OCI-LY1 (cell line): ENCODE data around the gene PCDHGA6.

Source experiments
- H2AFZ ChIP-seq: fragments of 200-600 bp; sonication (generic), shearing (Covaris generic); 2 replicates; pipeline ENCODE4 v1.6.0; 2014; ENCODE audit warnings: antibody characterized with exemption, mild to moderate bottlenecking, low read length
- H3F3A ChIP-seq: fragments of 200-600 bp; sonication (generic), shearing (Covaris generic); 2 replicates; pipeline ENCODE4 v1.6.0; 2014; ENCODE audit warnings: mild to moderate bottlenecking, antibody characterized with exemption, low read length, moderate library complexity; ENCODE audit not compliant: insufficient read depth
- H3K27ac ChIP-seq: fragments of 200-600 bp; sonication (generic); 2 replicates; pipeline ENCODE4 v1.5.1; 2014; ENCODE audit warnings: low read length, mixed run types, mild to moderate bottlenecking, low read depth; ENCODE audit not compliant: poor library complexity, severe bottlenecking
- H3K27me3 ChIP-seq: fragments of 200-600 bp; sonication (generic); 2 replicates; pipeline ENCODE4 v1.6.0; 2014; ENCODE audit warnings: antibody characterized with exemption, mild to moderate bottlenecking, low read length, moderate library complexity; ENCODE audit not compliant: insufficient read depth
- H3K36me3 ChIP-seq: fragments of 200-600 bp; sonication (generic); 2 replicates; pipeline ENCODE4 v1.6.1; 2014; ENCODE audit warnings: mild to moderate bottlenecking, antibody characterized with exemption, low read length, moderate library complexity, mixed read lengths; ENCODE audit not compliant: insufficient read depth
- H3K4me1 ChIP-seq: fragments of 200-600 bp; sonication (generic); 2 replicates; pipeline ENCODE4 v1.5.1; 2014; ENCODE audit warnings: mild to moderate bottlenecking, low read length, moderate library complexity; ENCODE audit not compliant: insufficient read depth, severe bottlenecking
- H3K4me2 ChIP-seq: fragments of 200-600 bp; sonication (generic), shearing (Covaris generic); 2 replicates; pipeline ENCODE4 v1.6.1; 2014; ENCODE audit warnings: low read length
- H3K4me3 ChIP-seq: fragments of 200-600 bp; sonication (generic); 2 replicates; pipeline ENCODE4 v1.5.1; 2014; ENCODE audit warnings: low read length, low read depth, mild to moderate bottlenecking, mixed read lengths; ENCODE audit not compliant: poor library complexity, severe bottlenecking
- H3K79me2 ChIP-seq: fragments of 200-600 bp; shearing (Covaris generic); 2 replicates; pipeline ENCODE4 v1.6.1; 2016; ENCODE audit warnings: mixed run types, low read length, mixed read lengths; ENCODE audit not compliant: insufficient read depth
- H3K9ac ChIP-seq: fragments of 200-600 bp; sonication (generic), shearing (Covaris generic); 2 replicates; pipeline ENCODE4 v1.6.1; 2014; ENCODE audit warnings: mild to moderate bottlenecking, low read length, mixed read lengths
- H3K9me2 ChIP-seq: fragments of 200-600 bp; sonication (generic), shearing (Covaris generic); 2 replicates; pipeline ENCODE4 v1.6.1; 2014; ENCODE audit warnings: low read depth, mild to moderate bottlenecking, low read length, mixed read lengths
- H3K9me3 ChIP-seq: fragments of 200-600 bp; shearing (Covaris generic); 2 replicates; pipeline ENCODE4 v1.6.1; 2014; ENCODE audit warnings: low read length, mixed read lengths
- H4K20me1 ChIP-seq: fragments of 200-600 bp; sonication (generic), shearing (Covaris generic); 2 replicates; pipeline ENCODE4 v1.6.0; 2016; ENCODE audit warnings: mild to moderate bottlenecking, low read length; ENCODE audit not compliant: insufficient read depth
- CTCF ChIP-seq: fragments of 200-600 bp; sonication (generic), shearing (Covaris generic); IDR thresholded peaks from 2 replicates; pipeline ENCODE4 v1.5.1; 2017; ENCODE audit warnings: mild to moderate bottlenecking, antibody characterized with exemption, low read length, moderate library complexity, mixed read lengths
- EZH2 ChIP-seq: fragments of 200-600 bp; sonication (generic), shearing (Covaris generic); IDR thresholded peaks from 2 replicates; pipeline ENCODE4 v1.8.0; 2017; ENCODE audit warnings: borderline replicate concordance, mixed run types, mild to moderate bottlenecking, antibody characterized with exemption, low read length, moderate library complexity, mixed read lengths

Gene PCDHGA6

GRCh38 chr5:141419074-141419880 is 45.6 kb downstream of the PCDHGA6 start:
- H3K9me2 ChIP-seq: no peaks in the 10 kb centered on the region
- no peaks in the 10 kb centered on the region for H3K79me2 ChIP-seq
- no peaks in the 10 kb centered on the region for H4K20me1 ChIP-seq
- no peak overlapping the region for H3K9ac ChIP-seq
- no peak overlapping the region for H3K27ac ChIP-seq
- H2AFZ ChIP-seq: no peak overlapping the region
- H3K4me1 ChIP-seq: no peaks in the 10 kb centered on the region
- peaks cover 26% of the 10 kb centered on the region for H3K9me3 ChIP-seq
- H3F3A ChIP-seq: no peaks in the 10 kb centered on the region
- H3K4me3 ChIP-seq: no peak overlapping the region
- H3K36me3 ChIP-seq: no peaks in the 10 kb centered on the region
- TF ChIP-seq CTCF (no peak), EZH2 (no peak)
- H3K27me3 ChIP-seq: no peaks in the 10 kb centered on the region
- H3K4me2 ChIP-seq: no peak overlapping the region

- Histone ChIP-seq H3K79me2 (no peaks in the 10 kb centered on the region), H3K9ac (no peak within 1 kb of the TSS)
- TF ChIP-seq CTCF: no peak
- no peak for TF ChIP-seq EZH2
Measured at GRCh38 chr5:141420855-141421488, 47.3 kb downstream of the PCDHGA6 start, which contains the start of gene PCDHGA11. PCDHGA11 (plus strand) TSS chr5:141421051; CDS start chr5:141421228, 177 bp downstream.

GRCh38 chr5:141421489-141421855 is 47.8 kb downstream of the PCDHGA6 start:
- Histone ChIP-seq H3K4me1 (no peaks in the 10 kb centered on the region), H4K20me1 (no peaks in the 10 kb centered on the region), H3K9me3 (peaks cover 23% of the 10 kb centered on the region), H3K4me2 (no peak overlapping the region), H3F3A (no peaks in the 10 kb centered on the region), H3K4me3 (no peak overlapping the region), H3K36me3 (no peaks in the 10 kb centered on the region), H3K27ac (no peak overlapping the region), H3K27me3 (no peaks in the 10 kb centered on the region), H3K79me2 (no peaks in the 10 kb centered on the region), H2AFZ (no peak overlapping the region), H3K9ac (no peak overlapping the region), H3K9me2 (no peaks in the 10 kb centered on the region)
- TF ChIP-seq CTCF (no peak), EZH2 (no peak)

More at GRCh38 chr5:141420855-141421488, 47.3 kb downstream of the PCDHGA6 start, which contains the start of gene PCDHGA11:
- no peaks in the 10 kb centered on the region for H4K20me1 ChIP-seq
- H3K4me1 ChIP-seq: no peaks in the 10 kb centered on the region
- H3K9me2 ChIP-seq: no peaks in the 10 kb centered on the region
- no peaks in the 10 kb centered on the region for H3F3A ChIP-seq
- no peak within 1 kb of the TSS for H3K4me2 ChIP-seq
- no peaks in the 10 kb centered on the region for H3K27me3 ChIP-seq
- H3K27ac ChIP-seq: no peak within 1 kb of the TSS
- H3K36me3 ChIP-seq: no peaks in the 10 kb centered on the region
- H3K4me3 ChIP-seq: no peak within 1 kb of the TSS
- H2AFZ ChIP-seq: no peak within 1 kb of the TSS
- H3K9me3 ChIP-seq: peaks cover 23% of the 10 kb centered on the region
